HG02852 (cell line): ENCODE measurements around the gene TRABD2A.
"Not testable (repeated sequence)": the region's sequence is repeated elsewhere in the genome, so short reads cannot be mapped to it uniquely, and the experiment has no call there.

Experiments
- ATAC-seq: cut with Tn5 transposase; IDR thresholded peaks from one replicate; pipeline ENCODE4 v1.9.1; 2021; ENCODE audit warnings: mild to moderate bottlenecking, moderate library complexity; ENCODE audit not compliant: unreplicated experiment

TRABD2A gene

DNA sequence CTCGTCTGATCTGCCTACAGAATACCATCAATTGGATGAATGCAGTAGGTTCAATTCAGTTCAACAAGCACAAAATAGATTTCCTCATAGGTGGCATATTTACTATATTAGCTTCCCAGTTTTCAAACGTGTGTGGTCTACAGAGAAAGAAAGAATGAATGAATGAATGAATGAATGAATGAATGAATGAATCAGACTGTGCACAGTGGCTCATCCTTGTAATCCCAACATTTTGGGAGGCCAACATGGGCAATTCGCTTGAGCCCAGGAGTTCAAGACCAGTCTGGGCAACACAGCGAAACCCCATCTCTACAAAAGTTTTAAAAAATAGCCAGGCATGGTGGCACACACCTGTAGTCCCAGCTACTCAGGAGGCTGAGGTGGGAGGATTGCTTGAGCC lies 94.9 kb downstream of the TRABD2A start:
- ATAC-seq = no peak

DNA sequence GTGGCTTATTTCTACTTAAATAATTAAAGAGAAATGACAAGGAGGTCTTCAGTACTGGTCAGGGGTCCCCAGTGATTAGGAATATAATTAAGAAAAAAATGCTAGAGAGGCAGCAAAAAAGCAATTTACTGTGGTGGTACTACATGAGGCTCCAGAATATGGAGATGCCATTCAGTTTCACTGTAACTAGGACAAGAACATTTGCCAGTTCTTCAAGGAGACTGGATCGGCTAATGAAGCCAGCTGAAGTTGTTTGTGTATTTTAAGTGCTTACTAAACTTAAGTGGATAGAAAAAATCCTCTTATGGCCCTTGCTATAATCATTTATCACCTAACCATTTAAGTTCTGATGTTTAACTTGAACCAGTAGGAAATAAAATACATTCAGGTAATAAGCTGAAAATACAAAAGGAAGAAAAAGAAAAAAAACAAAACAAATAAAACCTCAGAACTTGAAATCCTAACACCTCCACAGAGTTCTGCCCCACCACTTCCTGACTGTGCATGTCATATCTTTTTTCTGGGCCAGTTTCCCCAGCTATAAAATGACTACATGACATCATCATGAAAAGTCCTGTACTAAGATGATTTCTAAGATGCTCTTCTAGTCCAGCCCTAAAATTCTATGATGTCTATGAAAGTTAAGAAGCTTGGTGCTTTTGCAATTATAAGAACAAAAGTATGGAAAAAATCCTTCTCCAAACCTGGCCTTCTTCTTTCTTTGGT lies 98.0 kb downstream of the TRABD2A start:
- no peak for ATAC-seq

DNA sequence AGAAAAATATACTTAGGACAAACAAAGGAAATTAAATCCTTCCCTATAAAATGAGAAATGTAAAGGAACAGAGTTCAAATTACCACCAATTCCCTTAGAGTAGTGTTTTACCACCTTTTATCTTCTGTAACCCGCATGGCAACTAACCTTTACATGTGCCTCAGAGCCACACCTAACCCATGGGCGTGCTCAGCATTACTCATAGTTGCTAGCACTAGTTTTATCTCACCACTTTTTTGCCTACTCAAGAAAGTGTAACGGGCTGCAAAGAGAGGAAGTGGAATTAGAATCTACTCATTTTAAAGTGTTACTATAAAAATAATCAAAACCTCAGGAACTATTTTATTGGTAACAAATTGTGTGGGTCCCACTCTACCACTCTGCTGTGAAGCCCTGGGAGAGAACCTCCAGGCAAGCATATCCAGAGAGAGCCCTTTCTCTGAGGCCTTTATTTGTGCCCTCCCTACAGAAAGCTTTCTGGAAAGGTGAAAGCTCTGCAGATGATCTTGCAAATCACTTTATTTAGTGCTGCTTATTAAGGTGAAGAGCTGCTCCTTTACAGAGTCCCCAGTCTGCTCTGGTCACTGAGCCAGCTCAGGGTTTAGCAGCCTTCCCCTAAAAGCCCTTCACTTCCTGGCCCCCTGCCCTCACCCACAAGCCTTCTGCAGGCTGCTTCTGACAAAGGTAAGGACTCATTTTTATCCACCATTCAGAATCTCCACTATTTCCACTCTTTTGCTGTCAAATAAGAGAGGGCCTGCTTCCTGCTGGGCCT lies 98.8 kb downstream of the TRABD2A start:
- peak; percentile 95 for ATAC-seq

DNA sequence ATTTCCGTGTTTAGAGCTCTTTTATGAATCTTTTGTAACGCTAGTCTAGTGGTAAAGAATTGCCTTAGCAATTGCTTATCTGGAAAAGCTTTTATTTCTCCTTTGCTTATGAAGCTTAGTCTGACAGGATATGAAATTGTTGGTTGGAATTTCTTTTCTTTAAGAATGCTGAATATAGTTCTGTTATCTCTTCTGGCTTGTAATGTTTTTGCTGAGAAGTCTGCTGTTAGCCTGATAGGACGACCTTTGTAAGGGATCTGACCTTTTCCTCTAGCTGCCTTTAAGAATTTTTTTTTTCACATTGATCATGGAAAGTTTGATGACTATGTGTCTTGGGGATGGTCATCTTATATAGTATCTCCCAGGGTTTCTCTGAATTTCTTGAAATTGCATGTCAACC lies 101.1 kb downstream of the TRABD2A start:
- ATAC-seq = no peak

DNA sequence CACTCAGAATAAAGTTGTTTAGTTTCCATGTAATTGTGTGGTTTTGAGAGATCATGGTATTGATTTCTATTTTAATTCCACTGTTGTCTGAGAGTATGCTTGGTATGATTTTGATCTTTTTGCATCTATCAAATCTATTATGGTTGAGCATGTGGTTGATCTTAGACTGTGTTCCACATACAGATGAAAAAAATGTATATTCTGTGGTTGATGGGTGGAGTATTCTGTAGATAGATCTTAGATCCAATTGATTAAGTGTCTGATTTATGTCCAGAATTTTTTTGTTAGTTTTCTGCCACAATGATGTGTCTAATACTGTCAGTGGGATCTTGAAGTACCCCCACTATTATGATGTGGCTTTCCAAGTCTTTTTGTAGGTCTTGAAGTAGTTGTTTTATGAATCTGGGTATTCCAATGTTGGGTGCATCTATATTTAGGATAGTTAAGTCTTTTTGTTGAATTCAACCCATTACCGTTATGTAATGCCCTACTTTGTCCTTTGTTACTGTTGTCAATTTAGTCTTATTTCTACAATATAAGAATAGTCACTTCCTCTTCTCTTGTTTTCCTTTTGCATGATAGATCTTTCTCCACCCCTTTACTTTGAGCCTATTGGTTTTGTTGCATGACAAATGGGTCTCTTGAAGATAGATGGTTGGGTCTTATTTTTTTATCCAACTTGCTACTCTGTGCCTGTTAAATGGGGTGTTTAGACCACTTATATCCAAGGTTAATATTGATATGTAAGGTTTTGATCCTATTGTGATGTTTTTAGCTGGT lies 101.8 kb downstream of the TRABD2A start:
- ATAC-seq = no peak

DNA sequence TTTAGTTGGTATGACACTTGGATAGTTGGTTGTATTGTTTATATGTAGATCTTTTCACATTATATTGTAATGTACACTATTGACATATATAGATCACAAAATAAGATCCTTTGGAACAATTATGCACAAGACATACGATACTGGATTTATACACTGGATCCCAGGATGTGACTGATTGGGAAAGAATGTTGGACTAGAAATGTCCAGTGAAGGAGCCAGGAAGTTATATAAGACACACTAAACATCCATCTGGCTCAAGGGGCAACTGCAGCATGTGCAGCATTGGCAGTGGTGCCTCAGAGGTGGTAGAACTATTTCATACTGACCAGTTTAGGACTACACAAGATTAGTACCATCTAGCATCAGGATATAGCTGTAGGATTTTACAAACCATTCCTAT lies 104.9 kb downstream of the TRABD2A start:
- no peak for ATAC-seq

DNA sequence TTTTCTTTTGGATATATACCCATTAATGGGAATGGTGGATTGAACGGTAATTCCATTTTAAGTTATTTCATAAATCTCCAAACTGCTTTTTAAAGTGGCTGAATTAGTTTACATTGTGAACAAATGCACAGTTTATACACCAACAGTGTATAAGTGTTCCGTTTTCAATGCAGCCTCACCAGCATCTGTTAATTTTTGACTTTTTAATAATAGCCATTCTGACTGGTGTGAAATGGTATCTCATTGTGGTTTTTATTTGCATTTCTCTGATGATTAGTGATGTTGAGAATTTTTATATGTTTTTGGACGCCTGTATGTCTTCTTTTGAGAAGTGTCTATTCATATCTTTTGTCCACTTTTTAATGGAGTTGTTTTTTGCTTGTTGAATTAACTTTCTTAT lies 107.3 kb downstream of the TRABD2A start:
- not testable (repeated sequence) for ATAC-seq
